ENCODE measurements around the gene MAB21L4. TPM values are rescaled to one million over a fixed set of nuclear protein-coding genes. Genes with fewer than 3 reads are reported as not detected.

MAB21L4 gene
- total RNA-seq, 4 donors from 2014 or later: 41.3 to 121 (median 69.1) TPM

DNA sequence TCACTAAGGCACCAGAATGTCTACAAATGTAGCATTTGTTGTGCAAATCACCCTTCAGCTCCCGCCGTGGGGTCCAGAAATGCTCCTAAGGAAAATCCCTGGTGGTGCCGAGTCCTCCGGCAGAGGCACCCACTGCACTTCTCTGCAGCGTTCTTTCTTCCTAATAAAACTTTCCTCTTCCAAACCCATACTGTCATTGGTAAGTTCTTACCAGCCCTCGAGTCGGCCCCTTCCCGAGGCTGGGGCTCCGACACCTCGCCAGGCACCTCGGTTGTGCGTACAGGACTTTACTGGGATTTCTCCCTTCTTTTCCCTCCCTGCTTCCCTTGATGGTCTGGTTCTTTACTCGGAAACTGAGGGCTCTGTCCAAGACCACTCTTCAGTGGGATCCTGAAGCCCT, 37.6 kb downstream of the MAB21L4 start:
- intact Hi-C loops (cut with DNase I; ENCODE audit: low total_unique reads): no loop called here
- DNase-seq (ENCODE audit: low spot score in 2 of 2): peak in 1 of 2 donors; percentile 64
- no peak for TF ChIP-seq POLR2A (IDR thresholded peaks at IDR 0.05)
- TF ChIP-seq, protein P1, sequence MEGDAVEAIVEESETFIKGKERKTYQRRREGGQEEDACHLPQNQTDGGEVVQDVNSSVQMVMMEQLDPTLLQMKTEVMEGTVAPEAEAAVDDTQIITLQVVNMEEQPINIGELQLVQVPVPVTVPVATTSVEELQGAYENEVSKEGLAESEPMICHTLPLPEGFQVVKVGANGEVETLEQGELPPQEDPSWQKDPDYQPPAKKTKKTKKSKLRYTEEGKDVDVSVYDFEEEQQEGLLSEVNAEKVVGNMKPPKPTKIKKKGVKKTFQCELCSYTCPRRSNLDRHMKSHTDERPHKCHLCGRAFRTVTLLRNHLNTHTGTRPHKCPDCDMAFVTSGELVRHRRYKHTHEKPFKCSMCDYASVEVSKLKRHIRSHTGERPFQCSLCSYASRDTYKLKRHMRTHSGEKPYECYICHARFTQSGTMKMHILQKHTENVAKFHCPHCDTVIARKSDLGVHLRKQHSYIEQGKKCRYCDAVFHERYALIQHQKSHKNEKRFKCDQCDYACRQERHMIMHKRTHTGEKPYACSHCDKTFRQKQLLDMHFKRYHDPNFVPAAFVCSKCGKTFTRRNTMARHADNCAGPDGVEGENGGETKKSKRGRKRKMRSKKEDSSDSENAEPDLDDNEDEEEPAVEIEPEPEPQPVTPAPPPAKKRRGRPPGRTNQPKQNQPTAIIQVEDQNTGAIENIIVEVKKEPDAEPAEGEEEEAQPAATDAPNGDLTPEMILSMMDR (IDR thresholded peaks at IDR 0.05): no peak
- H3K4me3 ChIP-seq (ENCODE audit: low read depth, poor library complexity, severe bottlenecking): no peak overlapping the region
- 89 to 94% methylated on average over 13 of the region's 13 CpGs for WGBS, 2 donors

DNA sequence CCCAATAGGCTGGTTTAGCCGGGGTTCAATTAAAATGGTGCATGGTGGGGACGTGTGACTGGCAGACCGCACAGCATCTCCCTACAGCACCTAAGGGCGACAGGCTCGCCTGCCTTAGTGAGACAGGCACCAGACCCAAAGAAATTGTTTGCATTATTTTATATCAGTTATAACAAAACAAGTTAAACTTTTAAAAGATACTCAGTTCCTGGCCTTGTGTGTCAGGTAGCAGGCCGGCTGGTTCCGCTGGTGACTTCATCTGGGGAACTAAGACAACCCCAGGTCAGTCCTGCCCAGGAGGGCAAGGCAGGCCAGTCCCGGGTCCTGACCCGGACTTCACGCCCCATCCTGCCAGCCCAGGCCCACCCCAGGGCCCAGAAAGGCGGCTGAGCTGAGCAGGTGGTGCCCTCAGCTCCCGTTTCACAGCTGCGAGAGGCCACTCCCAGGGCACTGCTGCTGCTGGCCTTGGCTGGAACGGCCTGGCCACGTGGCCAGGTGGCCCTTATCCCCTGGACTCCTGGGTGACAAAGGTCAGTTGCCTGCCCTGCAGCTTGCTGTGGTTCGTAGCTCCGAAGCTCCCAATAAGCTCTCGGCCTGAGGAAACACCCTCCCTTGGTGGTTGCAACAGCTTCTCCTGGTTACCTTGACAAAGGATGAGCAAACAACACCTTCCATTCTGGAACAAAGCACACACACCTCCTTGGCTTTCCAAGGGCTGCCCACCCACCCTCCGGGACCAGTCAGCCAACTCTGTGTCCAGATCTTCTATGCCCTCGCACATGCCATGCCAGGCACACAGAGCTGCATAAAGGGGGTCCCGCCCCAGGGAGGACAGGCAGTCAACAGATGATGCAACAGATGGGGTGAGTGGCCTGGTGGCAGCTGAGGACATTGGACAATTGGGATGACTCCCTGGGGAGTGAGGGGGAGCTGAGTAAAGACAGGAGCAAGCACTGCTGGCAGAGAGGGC, 38.6 kb downstream of the MAB21L4 start:
- intact Hi-C loops (cut with DNase I; ENCODE audit: low total_unique reads): no loop called here
- peak in 1 of 2 donors; percentile 70 for DNase-seq (ENCODE audit: low spot score in 2 of 2)
- 87 to 88% methylated on average over 14 to 19 of the region's 21 CpGs for WGBS, 2 donors
- no peak overlapping the region for H3K4me3 ChIP-seq (ENCODE audit: low read depth, poor library complexity, severe bottlenecking)
- TF ChIP-seq, protein P1 (IDR thresholded peaks at IDR 0.05): no peak
- TF ChIP-seq POLR2A (IDR thresholded peaks at IDR 0.05): no peak

DNA sequence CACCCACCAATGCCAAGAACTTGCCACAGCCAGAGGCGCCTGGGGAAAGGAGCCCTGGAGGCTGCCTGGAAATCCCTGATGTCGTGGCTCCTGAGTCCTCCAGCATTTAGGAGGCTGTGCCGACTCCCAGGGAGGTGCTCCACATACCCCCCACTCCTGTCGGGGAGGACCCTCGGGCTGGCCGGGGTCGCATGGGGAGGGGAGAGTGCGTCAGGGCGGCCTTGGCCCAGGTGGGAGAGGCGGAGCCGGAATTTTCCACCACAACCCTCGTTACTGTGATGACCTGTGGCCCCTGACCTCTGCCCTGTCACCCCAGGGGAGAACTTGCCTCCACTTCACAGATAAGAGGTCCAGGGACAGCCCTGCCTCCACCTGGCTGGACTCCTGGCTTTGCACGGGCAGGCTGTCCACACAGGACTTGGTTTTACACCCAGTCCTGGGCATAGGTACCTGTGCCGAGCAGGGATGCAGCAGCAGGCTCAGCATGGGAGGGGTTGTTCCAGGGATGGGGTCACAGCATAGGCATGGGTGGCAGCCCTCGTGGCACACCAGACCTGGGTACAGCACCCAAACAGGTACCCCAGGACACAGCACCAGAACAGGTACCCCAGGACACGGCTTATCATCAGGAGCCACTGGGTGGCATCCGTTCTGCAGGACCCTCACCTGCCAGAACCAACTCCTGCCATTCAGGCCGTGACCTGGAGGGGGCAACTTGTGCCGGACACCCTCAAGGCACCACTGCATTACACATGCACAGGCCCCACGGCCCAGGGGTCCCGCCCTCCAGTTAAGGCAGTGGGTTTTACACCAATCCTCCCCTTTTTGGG, 39.6 kb downstream of the MAB21L4 start:
- DNase-seq (ENCODE audit: low spot score in 2 of 2): peak in 1 of 2 donors; percentile 79
- H3K4me3 ChIP-seq (ENCODE audit: low read depth, poor library complexity, severe bottlenecking): no peak overlapping the region
- intact Hi-C loops (cut with DNase I; ENCODE audit: low total_unique reads): no loop called here
- WGBS, 2 donors: 70 to 73% methylated on average over 15 to 21 of the region's 21 CpGs
- no peak for TF ChIP-seq POLR2A (IDR thresholded peaks at IDR 0.05)
- TF ChIP-seq, protein P1 (IDR thresholded peaks at IDR 0.05): no peak

DNA sequence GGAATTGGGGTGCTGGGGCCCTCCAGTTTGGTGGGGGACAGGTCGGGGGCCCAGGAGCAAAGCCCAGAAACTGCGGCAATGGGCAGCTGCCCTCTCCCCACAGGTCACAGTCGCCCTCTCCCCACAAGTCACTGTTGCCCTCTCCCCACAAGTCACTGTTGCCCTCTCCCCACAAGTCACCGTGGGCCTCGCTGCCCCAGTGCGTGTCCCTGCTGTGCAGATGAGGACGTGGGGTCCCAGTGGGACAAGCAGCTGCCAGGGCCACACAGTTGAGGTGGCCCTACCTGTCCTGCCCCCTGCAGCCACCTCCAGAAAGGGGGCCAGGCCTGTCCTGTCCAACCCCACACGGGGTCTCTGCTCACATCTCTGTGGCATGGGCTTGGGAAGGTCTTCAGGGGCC, 40.3 kb downstream of the MAB21L4 start:
- intact Hi-C loops (cut with DNase I; ENCODE audit: low total_unique reads): no loop called here
- no peak for DNase-seq (ENCODE audit: low spot score in 2 of 2)
- H3K4me3 ChIP-seq (ENCODE audit: low read depth, poor library complexity, severe bottlenecking): no peak overlapping the region
- TF ChIP-seq, protein P1 (IDR thresholded peaks at IDR 0.05): no peak
- TF ChIP-seq POLR2A (IDR thresholded peaks at IDR 0.05): no peak
- WGBS, 2 donors: 90 to 96% methylated on average over 8 of the region's 8 CpGs

DNA sequence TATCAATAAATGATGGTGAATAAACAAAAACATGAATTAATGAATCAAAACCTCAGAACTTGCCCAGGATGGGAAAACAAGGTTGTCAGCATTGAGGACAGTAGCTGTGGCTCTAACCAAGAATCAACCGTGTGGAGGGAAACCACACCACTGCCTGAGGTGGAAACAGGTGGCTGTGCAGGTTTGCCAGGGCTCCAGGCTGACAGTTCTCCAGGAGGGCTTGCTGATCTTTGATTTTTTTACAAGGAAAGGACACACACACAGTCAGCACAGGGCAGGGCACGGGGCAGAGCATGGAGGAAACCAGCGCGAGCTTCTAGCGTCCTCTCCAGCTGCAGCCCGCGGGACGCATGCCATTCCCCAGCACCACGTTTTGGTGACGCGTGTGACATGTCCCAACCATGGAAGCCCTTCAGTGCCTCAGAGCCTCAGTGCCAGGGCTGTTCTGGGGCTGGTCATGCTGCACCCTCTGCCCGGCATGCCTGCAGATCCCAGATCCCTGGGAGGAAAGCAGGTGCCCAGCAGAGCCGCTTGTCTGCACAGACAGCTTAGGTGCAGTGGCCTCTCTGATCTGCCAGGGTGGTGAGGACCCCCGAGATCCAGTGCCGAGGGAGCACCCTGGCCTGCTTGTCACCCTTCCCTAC, 43.2 kb downstream of the MAB21L4 start:
- TF ChIP-seq, protein P1 (IDR thresholded peaks at IDR 0.05): no peak
- no peak overlapping the region for H3K4me3 ChIP-seq (ENCODE audit: low read depth, poor library complexity, severe bottlenecking)
- DNase-seq (ENCODE audit: low spot score in 2 of 2): no peak
- intact Hi-C loops (cut with DNase I; ENCODE audit: low total_unique reads): no loop called here
- 81 to 84% methylated on average over 13 to 15 of the region's 15 CpGs for WGBS, 2 donors

Data from lower leg skin (tissue), 4 donors.